IPS-18c (cell line): ENCODE data around the gene ICA1.
"Not testable (repeated sequence)": the region's sequence is repeated elsewhere in the genome, so short reads cannot be mapped to it uniquely, and the experiment has no call there.

ENCODE experiments used
- H3K4me3 ChIP-seq: 2 replicates; pipeline ENCODE4 v1.7.0; 2013; ENCODE audit warnings: low read depth, mild to moderate bottlenecking, low read length, moderate library complexity; ENCODE audit not compliant: insufficient read depth
- H3K9me3 ChIP-seq: one replicate; pipeline ENCODE4 v1.6.1; 2013; ENCODE audit warnings: mild to moderate bottlenecking, low read length, moderate library complexity; ENCODE audit not compliant: control insufficient read depth, insufficient read depth

Gene ICA1

GRCh38 chr7:8112685-8113084 lies 149.3 kb downstream of the ICA1 start:
- H3K9me3 ChIP-seq = no peaks in the 10 kb centered on the region
- H3K4me3 ChIP-seq = no peak overlapping the region

DNA sequence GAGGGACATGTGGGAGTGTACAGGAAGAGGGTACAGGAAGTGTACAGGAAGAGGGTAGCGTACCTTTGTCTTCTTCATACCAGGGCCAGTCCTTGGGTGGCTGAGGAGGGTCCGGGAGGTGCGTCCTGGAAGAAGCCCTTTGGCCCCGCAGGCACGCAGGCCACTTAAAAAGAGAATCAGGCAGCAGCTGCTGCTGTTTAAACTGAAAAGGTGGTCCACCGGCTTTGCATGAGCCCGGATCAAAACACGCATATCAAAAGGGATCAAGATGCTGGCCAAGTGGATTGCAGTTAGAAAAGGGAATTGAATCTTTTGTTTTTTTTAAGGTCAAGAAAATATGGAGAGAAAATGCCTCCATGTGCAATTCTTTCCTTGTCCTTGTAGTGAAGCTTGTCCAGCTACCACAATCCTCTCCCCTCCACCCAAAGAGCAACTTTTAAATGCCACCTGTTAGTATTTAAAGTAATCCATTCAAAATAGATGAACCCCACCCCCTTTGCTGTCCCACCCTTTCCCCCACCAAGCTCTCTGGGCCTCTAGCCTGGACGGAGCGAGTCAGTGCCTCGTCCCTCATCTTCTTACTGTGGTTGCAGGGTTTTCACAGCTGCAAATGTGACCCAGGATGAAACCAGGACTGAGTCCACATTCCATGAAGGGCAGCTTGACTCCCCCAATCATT lies 150.5 kb downstream of the ICA1 start:
- no peaks in the 10 kb centered on the region for H3K9me3 ChIP-seq
- no peak overlapping the region; the same call in 1 of the 2 replicates for H3K4me3 ChIP-seq

DNA sequence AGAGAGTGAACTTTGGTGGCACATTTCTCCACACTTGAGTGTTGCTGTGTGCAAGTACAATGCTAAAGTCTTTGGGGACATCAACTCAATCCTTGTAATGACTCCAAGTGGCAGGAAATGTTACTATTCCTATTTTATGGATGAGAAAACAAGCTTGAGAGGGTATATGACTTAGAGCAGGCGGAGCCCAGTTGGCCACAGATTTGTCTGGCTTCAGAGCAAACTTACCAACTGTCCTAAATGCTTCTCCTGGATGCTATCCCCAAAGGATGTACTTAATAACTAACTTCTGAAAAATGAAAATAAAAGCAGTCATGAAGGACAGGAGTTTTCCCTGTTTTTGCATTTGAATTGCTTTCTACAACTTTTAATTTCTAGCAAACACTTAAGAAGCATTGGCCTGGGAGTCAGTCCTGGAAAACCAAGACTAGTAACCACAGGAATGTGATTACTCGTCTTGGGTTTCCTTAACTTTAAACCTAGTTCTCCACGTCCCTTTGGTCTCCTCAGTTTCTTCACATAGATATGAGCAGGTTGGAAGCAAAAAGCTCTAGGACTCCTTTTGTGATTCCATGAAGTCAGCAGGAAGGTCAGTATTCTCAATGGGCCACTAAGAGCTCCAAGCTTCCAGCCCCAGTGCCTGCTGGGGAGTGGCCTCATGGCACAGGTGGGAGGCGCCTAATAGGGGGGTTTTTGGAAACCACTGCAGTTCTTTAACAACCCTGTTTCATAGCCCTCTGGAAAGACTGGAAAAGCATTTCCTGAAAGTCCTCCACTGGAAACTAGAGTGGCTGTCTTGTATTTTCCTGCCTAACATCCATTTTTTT lies 152.6 kb downstream of the ICA1 start:
- Histone ChIP-seq H3K4me3 (no peak overlapping the region), H3K9me3 (no peaks in the 10 kb centered on the region)

GRCh38 chr7:8105449-8106095 lies 156.4 kb downstream of the ICA1 start:
- H3K9me3 ChIP-seq = peaks cover 2% of the 10 kb centered on the region

DNA sequence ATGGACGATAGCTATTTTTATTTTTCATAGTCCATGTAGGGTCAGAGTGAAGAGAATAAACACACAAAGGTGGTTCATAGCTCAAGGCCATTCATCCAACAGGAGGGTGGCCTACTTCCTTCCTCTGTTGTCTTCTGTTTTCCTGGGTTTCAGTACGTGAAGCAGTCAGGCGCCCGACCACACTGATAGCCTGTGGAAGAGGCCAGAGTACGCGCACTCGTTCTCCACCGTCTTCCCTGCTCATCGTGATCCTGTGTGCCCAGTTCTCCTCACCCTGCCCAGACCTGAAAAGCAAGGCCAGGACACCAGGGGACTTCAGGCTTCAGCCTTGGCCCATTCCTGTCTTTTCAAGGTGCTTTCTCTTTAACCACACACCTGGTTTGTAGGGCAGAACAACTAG lies 158.7 kb downstream of the ICA1 start:
- H3K9me3 ChIP-seq = peaks cover 4% of the 10 kb centered on the region
- no peak overlapping the region for H3K4me3 ChIP-seq

More at GRCh38 chr7:8105449-8106095, 156.4 kb downstream of the ICA1 start:
- no peak overlapping the region for H3K4me3 ChIP-seq

DNA sequence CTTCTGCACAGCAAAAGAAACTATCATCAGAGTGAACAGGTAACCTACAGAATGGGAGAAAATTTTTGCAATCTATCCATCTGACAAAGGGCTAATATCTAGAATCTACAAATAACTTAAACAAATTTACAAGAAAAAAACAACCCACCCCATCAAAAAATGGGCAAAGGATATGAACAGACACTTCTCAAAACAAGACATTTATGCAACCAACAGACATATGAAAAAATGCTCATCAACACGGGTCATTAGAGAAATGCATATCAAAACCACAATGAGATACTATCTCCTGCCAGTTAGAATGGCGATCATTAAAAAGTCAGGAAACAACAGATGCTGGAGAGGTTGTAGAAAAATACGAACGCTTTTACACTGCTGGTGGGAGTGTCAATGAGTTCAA lies 160.7 kb downstream of the ICA1 start:
- H3K9me3 ChIP-seq, H3K4me3 ChIP-seq: not testable (repeated sequence)

GRCh38 chr7:8094164-8095140 lies 167.5 kb downstream of the ICA1 start:
- Histone ChIP-seq H3K4me3 (no peak overlapping the region), H3K9me3 (no peaks in the 10 kb centered on the region)

- H3K9me3 ChIP-seq = no peaks in the 10 kb centered on the region
- no peak overlapping the region for H3K4me3 ChIP-seq
Observed at GRCh38 chr7:8092140-8092539, 169.8 kb downstream of the ICA1 start.

DNA sequence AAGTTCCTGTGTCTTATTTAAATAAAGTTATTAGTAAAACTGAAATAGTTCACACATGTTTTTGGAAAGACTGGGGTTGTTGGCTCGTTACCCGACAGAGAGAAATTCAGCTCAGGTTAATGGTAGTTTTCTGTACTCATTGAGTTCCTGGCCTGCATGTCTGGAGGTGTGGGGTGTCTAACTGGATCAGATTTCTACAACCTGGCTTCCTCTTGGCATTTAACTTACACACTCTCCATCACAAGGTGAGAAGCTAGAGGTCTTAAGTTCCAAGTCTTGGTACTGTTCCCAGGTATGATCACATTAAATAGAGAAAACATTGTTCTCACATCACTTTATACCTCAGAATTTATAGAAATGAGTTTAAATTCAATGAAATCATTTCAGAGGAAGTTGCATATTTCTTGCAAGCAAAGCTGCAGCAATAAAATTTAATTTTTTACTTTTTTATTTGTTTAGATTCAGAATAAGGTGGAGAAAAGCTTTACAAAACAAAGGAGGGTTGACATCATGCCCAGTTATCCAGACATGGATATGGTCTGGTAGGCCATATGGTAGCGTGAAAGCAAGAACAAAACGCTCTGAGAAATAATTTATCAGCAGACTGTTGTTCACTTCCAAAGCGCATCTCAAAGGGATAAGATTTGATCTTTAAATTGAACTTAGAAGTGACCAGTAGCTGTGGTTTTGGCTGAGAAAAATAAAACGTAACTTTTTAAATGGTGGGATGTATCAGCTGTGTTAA lies 172.8 kb downstream of the ICA1 start:
- H3K4me3 ChIP-seq = no peak overlapping the region

GRCh38 chr7:8086239-8086638 lies 175.7 kb downstream of the ICA1 start:
- Histone ChIP-seq H3K9me3 (no peaks in the 10 kb centered on the region), H3K4me3 (no peak overlapping the region)

More for the DNA sequence above, 172.8 kb downstream of the ICA1 start:
- no peaks in the 10 kb centered on the region for H3K9me3 ChIP-seq

DNA sequence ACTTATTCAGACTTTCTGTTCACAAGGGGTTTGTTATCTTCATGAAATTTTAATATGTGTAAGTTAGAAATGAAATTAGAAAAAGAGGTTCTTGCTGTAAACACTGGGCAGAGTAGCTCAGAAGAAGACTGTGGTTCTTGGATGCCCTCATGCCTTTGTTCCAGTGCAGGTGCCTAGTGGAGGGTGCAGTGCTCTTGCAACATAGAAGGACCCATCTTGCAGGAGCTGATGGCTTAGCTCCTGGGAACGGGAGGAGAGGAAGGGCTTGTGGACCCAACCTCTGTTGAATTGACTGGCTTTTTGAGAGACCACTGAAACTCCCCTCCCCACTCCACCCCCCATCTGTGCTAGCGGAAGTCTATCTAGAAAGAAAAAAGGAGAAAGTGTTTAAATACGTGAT lies 176.5 kb downstream of the ICA1 start:
- H3K9me3 ChIP-seq = no peaks in the 10 kb centered on the region
- no peak overlapping the region for H3K4me3 ChIP-seq

- H3K4me3 ChIP-seq = no peak overlapping the region
- no peaks in the 10 kb centered on the region for H3K9me3 ChIP-seq
Observed at GRCh38 chr7:8084836-8085235, 177.1 kb downstream of the ICA1 start.

DNA sequence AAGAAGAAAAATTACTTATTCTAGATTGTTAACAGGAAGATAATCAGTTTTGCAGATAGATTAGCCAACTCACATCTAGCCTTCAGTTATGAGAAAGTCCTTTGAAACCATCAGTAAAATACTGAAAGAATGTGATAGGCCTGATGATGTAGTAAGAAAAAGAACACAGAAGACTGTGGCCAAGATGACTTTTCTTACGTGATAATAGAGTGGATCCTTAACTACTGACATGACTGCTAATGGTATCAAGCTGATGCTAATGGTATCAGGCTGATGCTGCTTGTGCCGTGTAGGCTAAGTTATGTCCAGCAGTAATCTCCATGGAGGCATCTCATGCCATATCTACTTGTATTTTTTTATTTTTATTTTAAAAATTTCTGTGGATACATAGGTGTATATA lies 179.2 kb downstream of the ICA1 start:
- Histone ChIP-seq H3K9me3 (no peaks in the 10 kb centered on the region), H3K4me3 (no peak overlapping the region)

DNA sequence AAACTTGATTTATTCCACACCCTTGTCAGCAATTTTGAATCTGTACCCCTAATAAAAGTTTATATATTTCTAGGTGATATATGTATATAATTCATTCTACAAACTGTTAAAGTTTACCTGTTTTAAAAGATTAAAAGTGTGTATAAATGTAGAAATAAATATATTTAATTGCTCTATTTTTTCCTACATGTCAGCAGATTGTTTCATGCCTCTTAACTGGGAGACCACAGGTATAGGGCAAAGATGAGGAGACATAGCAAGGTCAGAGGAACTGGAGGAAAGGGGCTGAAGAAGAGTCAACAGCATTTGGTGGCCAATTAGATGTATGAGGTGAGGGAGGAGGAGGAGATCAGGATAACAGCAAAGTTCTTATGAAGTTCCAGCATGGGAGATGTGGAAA lies 183.5 kb downstream of the ICA1 start:
- H3K9me3 ChIP-seq = no peaks in the 10 kb centered on the region
- no peak overlapping the region for H3K4me3 ChIP-seq

DNA sequence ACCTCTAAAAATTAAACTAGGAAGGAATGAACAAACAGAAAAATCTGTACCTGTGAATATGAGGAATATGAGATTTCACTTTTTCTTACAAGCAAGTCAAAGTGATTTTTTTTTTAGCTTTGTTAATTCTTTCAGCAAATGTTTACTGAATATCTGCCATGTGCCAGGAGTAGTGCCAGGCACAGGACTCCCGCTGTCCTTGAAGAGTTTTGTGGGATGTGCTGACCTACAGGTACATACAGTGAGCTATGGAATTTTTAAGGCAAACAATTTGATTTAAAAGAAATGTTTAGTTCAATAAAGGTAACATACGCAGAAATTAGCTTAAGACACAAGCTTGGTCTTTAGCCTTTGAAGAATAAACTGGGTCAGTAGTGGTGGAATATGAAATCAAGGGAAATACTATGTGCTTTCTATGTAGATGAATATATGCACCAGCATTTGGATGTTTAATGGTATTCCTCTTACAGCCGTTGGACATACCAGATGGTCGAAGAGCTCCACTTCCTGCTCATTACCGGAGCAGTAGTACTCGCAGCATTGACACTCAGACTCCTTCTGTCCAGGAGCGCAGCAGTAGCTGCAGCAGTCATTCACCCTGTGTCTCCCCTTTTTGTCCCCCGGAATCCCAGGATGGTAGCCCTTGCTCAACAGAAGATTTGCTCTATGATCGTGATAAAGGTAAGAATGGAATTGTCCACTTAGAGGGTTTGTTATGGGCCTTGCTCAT lies 191.4 kb downstream of the ICA1 start:
- no peak overlapping the region for H3K4me3 ChIP-seq
- no peaks in the 10 kb centered on the region for H3K9me3 ChIP-seq
